Mesodermal cell (in vitro differentiated cells): ENCODE results near the gene SMOC2.

Source experiments
- H3K27ac ChIP-seq: 2 replicates; pipeline ENCODE4 v1.7.0; 2013; ENCODE audit warnings: mild to moderate bottlenecking, low read depth, low read length, moderate library complexity; ENCODE audit not compliant: severe bottlenecking
- H3K36me3 ChIP-seq: 2 replicates; pipeline ENCODE4 v1.7.1; 2013; ENCODE audit warnings: mild to moderate bottlenecking, low read length, moderate library complexity; ENCODE audit not compliant: control insufficient read depth, insufficient read depth
- H3K4me1 ChIP-seq: one replicate; pipeline ENCODE4 v1.7.1; 2013; ENCODE audit warnings: mild to moderate bottlenecking, low read length; ENCODE audit not compliant: insufficient read depth, control insufficient read depth, poor library complexity, severe bottlenecking
- H3K4me3 ChIP-seq: 2 replicates; pipeline ENCODE4 v1.7.0; 2013; ENCODE audit warnings: low read length, control low read depth, mild to moderate bottlenecking; ENCODE audit not compliant: insufficient read depth, poor library complexity, severe bottlenecking; ENCODE audit errors: extremely low read depth
- H3K9me3 ChIP-seq: 2 replicates; pipeline ENCODE4 v1.7.1; 2013; ENCODE audit warnings: mild to moderate bottlenecking, low read length, moderate library complexity; ENCODE audit not compliant: control insufficient read depth
- WGBS, 2 experiments: methylation state at CpG; one replicate each; pipeline ENCODE4 v1.1.5; 2013; ENCODE audit warnings: missing lambda C conversion rate in 2 of 2; ENCODE audit not compliant: insufficient coverage in 2 of 2; 5-methylcytosine and 5-hydroxymethylcytosine counted together

SMOC2 gene

GRCh38 chr6:168585441-168585840, 144.5 kb downstream of the SMOC2 start:
- WGBS, 2 experiments = no CpG with 5 or more reads among the region's 3 CpGs
- Histone ChIP-seq H3K27ac (no peak overlapping the region), H3K4me3 (no peak overlapping the region), H3K4me1 (no peaks in the 10 kb centered on the region), H3K36me3 (no peaks in the 10 kb centered on the region), H3K9me3 (no peaks in the 10 kb centered on the region)

GRCh38 chr6:168589275-168589674, 148.3 kb downstream of the SMOC2 start:
- 88 to 100% methylated on average over 1 of the region's 2 CpGs for WGBS, 2 experiments

GRCh38 chr6:168590406-168590805, 149.4 kb downstream of the SMOC2 start:
- no peak overlapping the region for H3K27ac ChIP-seq
- H3K4me1 ChIP-seq = no peaks in the 10 kb centered on the region
- no peak overlapping the region for H3K4me3 ChIP-seq
- H3K36me3 ChIP-seq = no peaks in the 10 kb centered on the region
- 94% methylated on average over 6 to 8 of the region's 10 CpGs for WGBS, 2 experiments
- H3K9me3 ChIP-seq = peaks cover 4% of the 10 kb centered on the region

More at GRCh38 chr6:168589275-168589674, 148.3 kb downstream of the SMOC2 start:
- H3K4me1 ChIP-seq = no peaks in the 10 kb centered on the region
- H3K27ac ChIP-seq = no peak overlapping the region
- H3K4me3 ChIP-seq = no peak overlapping the region
- no peaks in the 10 kb centered on the region for H3K9me3 ChIP-seq
- no peaks in the 10 kb centered on the region for H3K36me3 ChIP-seq

GRCh38 chr6:168596344-168596743, 155.4 kb downstream of the SMOC2 start:
- Histone ChIP-seq H3K27ac (no peak overlapping the region), H3K9me3 (peaks cover 4% of the 10 kb centered on the region), H3K4me1 (no peaks in the 10 kb centered on the region), H3K4me3 (no peak overlapping the region), H3K36me3 (no peaks in the 10 kb centered on the region)
- WGBS, 2 experiments = 73 to 80% methylated on average over 9 to 10 of the region's 11 CpGs

GRCh38 chr6:168597471-168597875, 156.5 kb downstream of the SMOC2 start:
- H3K4me1 ChIP-seq = no peaks in the 10 kb centered on the region
- H3K36me3 ChIP-seq = no peaks in the 10 kb centered on the region
- WGBS, 2 experiments = 79 to 84% methylated on average over 5 to 8 of the region's 8 CpGs
- peaks cover 4% of the 10 kb centered on the region for H3K9me3 ChIP-seq
- no peak overlapping the region for H3K4me3 ChIP-seq
- H3K27ac ChIP-seq = no peak overlapping the region

GRCh38 chr6:168598251-168599117, 157.5 kb downstream of the SMOC2 start:
- H3K9me3 ChIP-seq = peaks cover 4% of the 10 kb centered on the region
- H3K36me3 ChIP-seq = no peaks in the 10 kb centered on the region
- WGBS, 2 experiments = 87 to 91% methylated on average over 25 to 31 of the region's 32 CpGs
- H3K4me1 ChIP-seq = no peaks in the 10 kb centered on the region
- no peak overlapping the region for H3K27ac ChIP-seq
- H3K4me3 ChIP-seq = no peak overlapping the region

GRCh38 chr6:168599118-168599494, 158.1 kb downstream of the SMOC2 start:
- peaks cover 4% of the 10 kb centered on the region for H3K9me3 ChIP-seq
- H3K27ac ChIP-seq = no peak overlapping the region
- WGBS, 2 experiments = 74% methylated on average over 4 of the region's 4 CpGs

GRCh38 chr6:168599769-168600330, 158.9 kb downstream of the SMOC2 start:
- H3K9me3 ChIP-seq = peaks cover 3% of the 10 kb centered on the region
- no peaks in the 10 kb centered on the region for H3K36me3 ChIP-seq
- no peak overlapping the region for H3K27ac ChIP-seq
- no peak overlapping the region for H3K4me3 ChIP-seq
- no peaks in the 10 kb centered on the region for H3K4me1 ChIP-seq
- WGBS, 2 experiments = 85 to 88% methylated on average over 7 to 11 of the region's 11 CpGs

More at GRCh38 chr6:168599118-168599494, 158.1 kb downstream of the SMOC2 start:
- Histone ChIP-seq H3K4me3 (no peak overlapping the region), H3K4me1 (no peaks in the 10 kb centered on the region), H3K36me3 (no peaks in the 10 kb centered on the region)

- no peaks in the 10 kb centered on the region for H3K9me3 ChIP-seq
- H3K4me3 ChIP-seq = no peak overlapping the region
- 92 to 94% methylated on average over 9 to 10 of the region's 11 CpGs for WGBS, 2 experiments
- H3K4me1 ChIP-seq = no peaks in the 10 kb centered on the region
- no peaks in the 10 kb centered on the region for H3K36me3 ChIP-seq
- no peak overlapping the region for H3K27ac ChIP-seq
Observed at GRCh38 chr6:168600381-168600780, 159.4 kb downstream of the SMOC2 start.

- Histone ChIP-seq H3K4me3 (no peak overlapping the region), H3K4me1 (no peaks in the 10 kb centered on the region), H3K27ac (no peak overlapping the region), H3K9me3 (no peaks in the 10 kb centered on the region), H3K36me3 (no peaks in the 10 kb centered on the region)
- WGBS, 2 experiments = 93 to 95% methylated on average over 12 to 17 of the region's 17 CpGs
Observed at GRCh38 chr6:168601111-168601510, 160.1 kb downstream of the SMOC2 start.

GRCh38 chr6:168601546-168601945, 160.6 kb downstream of the SMOC2 start:
- Histone ChIP-seq H3K9me3 (no peaks in the 10 kb centered on the region), H3K36me3 (no peaks in the 10 kb centered on the region), H3K4me3 (no peak overlapping the region), H3K27ac (no peak overlapping the region), H3K4me1 (no peaks in the 10 kb centered on the region)
- WGBS, 2 experiments = 83 to 93% methylated on average over 9 of the region's 10 CpGs
